ENCODE results near the gene CEP192. TPM values are rescaled to one million over a fixed set of nuclear protein-coding genes. Genes with fewer than 3 reads are reported as not detected.

Gene CEP192
- total and polyA plus RNA-seq, 2 of the 13 experiments (the other 11 are each of a cell fraction or from before 2014, with no cell fraction given) = 15.3 to 24.7 TPM

DNA sequence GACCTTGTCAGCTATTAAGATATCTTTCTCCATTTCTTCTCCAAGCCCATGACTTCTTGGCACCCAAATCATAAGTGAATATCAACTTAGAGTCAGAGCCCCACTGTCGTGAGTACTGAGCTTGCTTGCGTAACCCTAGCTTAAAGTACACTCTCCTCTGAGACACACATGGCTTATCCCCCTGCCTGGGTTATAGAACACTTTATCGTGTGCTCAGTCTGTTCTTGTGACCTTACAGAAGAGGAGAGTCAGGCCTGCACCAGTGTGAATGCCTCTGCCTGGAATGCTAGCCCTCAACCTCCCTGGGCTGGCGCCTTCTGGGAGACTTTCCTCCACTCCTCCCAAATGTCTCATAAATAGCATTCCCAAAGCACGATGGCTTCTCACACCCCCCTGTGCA is 79.3 kb downstream of the CEP192 start (continued):
- no peak for TF ChIP-seq ZNF441 (CRISPR knock-in tag; IDR thresholded peaks at IDR 0.05; ENCODE audit: borderline replicate concordance)
- TF ChIP-seq POLR2A (IDR thresholded peaks at IDR 0.05; ENCODE audit: insufficient read depth in 1 of 2, low read depth in 2 of 2, low read length in 2 of 2) = no peak
- TF ChIP-seq ZNF343 (CRISPR knock-in tag; IDR thresholded peaks at IDR 0.05) = no peak
- no peak for TF ChIP-seq GABPA (IDR thresholded peaks at IDR 0.05; ENCODE audit: low read depth, low read length)
- no peak for TF ChIP-seq GABPA (CRISPR knock-in tag; IDR thresholded peaks at IDR 0.05; ENCODE audit: low read depth)
- TF ChIP-seq KLF13 (CRISPR knock-in tag; IDR thresholded peaks at IDR 0.05) = no peak
- TF ChIP-seq, protein P1, sequence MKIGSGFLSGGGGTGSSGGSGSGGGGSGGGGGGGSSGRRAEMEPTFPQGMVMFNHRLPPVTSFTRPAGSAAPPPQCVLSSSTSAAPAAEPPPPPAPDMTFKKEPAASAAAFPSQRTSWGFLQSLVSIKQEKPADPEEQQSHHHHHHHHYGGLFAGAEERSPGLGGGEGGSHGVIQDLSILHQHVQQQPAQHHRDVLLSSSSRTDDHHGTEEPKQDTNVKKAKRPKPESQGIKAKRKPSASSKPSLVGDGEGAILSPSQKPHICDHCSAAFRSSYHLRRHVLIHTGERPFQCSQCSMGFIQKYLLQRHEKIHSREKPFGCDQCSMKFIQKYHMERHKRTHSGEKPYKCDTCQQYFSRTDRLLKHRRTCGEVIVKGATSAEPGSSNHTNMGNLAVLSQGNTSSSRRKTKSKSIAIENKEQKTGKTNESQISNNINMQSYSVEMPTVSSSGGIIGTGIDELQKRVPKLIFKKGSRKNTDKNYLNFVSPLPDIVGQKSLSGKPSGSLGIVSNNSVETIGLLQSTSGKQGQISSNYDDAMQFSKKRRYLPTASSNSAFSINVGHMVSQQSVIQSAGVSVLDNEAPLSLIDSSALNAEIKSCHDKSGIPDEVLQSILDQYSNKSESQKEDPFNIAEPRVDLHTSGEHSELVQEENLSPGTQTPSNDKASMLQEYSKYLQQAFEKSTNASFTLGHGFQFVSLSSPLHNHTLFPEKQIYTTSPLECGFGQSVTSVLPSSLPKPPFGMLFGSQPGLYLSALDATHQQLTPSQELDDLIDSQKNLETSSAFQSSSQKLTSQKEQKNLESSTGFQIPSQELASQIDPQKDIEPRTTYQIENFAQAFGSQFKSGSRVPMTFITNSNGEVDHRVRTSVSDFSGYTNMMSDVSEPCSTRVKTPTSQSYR (CRISPR knock-in tag; IDR thresholded peaks at IDR 0.05; ENCODE audit: borderline replicate concordance) = no peak
- no peak for TF ChIP-seq CREM (IDR thresholded peaks at IDR 0.05)
- no peak for TF ChIP-seq CREM (CRISPR knock-in tag; IDR thresholded peaks at IDR 0.05)
- TF ChIP-seq GZF1 (CRISPR knock-in tag; IDR thresholded peaks at IDR 0.05) = no peak
- TF ChIP-seq GMEB2 (CRISPR knock-in tag; IDR thresholded peaks at IDR 0.05; ENCODE audit: low read depth) = no peak
- no peak for TF ChIP-seq ZNF562 (CRISPR knock-in tag; IDR thresholded peaks at IDR 0.05; ENCODE audit: borderline replicate concordance)
- TF ChIP-seq ZNF264 (CRISPR knock-in tag; IDR thresholded peaks at IDR 0.05) = no peak
- TF ChIP-seq NAIF1 (CRISPR knock-in tag; IDR thresholded peaks at IDR 0.05; ENCODE audit: borderline replicate concordance) = no peak
- TF ChIP-seq LBX2 (CRISPR knock-in tag; IDR thresholded peaks at IDR 0.05; ENCODE audit: borderline replicate concordance) = no peak
- 0 out of 2 replicates have a peak, but pooled peaks have one; percentile 24 for TF ChIP-seq SALL1 (CRISPR knock-in tag; IDR thresholded peaks at IDR 0.05)
- TF ChIP-seq ZNF720 (CRISPR knock-in tag; IDR thresholded peaks at IDR 0.05) = no peak
- no peak for TF ChIP-seq ZNF17 (CRISPR knock-in tag; IDR thresholded peaks at IDR 0.05)
- no peak for TF ChIP-seq ELK4 (CRISPR knock-in tag; IDR thresholded peaks at IDR 0.05; ENCODE audit: borderline replicate concordance)
- TF ChIP-seq CEBPG (CRISPR knock-in tag; IDR thresholded peaks at IDR 0.05) = peak; percentile 88
- TF ChIP-seq HNRNPL (IDR thresholded peaks at IDR 0.05; ENCODE audit: low read depth, low read length) = no peak
- no peak for TF ChIP-seq FOXA1 (IDR thresholded peaks at IDR 0.05)
- 0 out of 2 replicates have a peak, but pooled peaks have one; percentile 10 for TF ChIP-seq FOXA1 (CRISPR knock-in tag; IDR thresholded peaks at IDR 0.05)
- no peak for TF ChIP-seq POLR2AphosphoS2 (IDR thresholded peaks at IDR 0.05; ENCODE audit: low read depth, low read length)
- TF ChIP-seq ZNF563 (CRISPR knock-in tag; IDR thresholded peaks at IDR 0.05) = no peak
- TF ChIP-seq MXD3 (CRISPR knock-in tag; IDR thresholded peaks at IDR 0.05) = no peak
- TF ChIP-seq FOXP1 (IDR thresholded peaks at IDR 0.05) = no peak
- no peak for TF ChIP-seq FOXP1 (CRISPR knock-in tag; IDR thresholded peaks at IDR 0.05)
- no peak for TF ChIP-seq ZNF263 (CRISPR knock-in tag; IDR thresholded peaks at IDR 0.05)
- no peak for TF ChIP-seq HNRNPLL (IDR thresholded peaks at IDR 0.05; ENCODE audit: low read depth, low read length, poor library complexity, severe bottlenecking)

All from HepG2 (cell line).